ENCODE data around the gene MAP2K2.
A peak's percentile ranks its signal among the peaks of the same experiment; 100 is the strongest.
"Not testable (repeated sequence)": the region's sequence is repeated elsewhere in the genome, so short reads cannot be mapped to it uniquely, and the experiment has no call there.

MAP2K2 gene

GRCh38 chr19:4136680-4137088 lies 12.8 kb upstream of the MAP2K2 start:
- no peak for DNase-seq
- in situ Hi-C loops (cut with HindIII; ENCODE audit: low pct_ligation_motif_present, low pct_unique_long_range_greater_than_20kb, low sequenced_read_pairs) = no loop called here

GRCh38 chr19:4135386-4135785 lies 11.5 kb upstream of the MAP2K2 start:
- in situ Hi-C loops (cut with HindIII; ENCODE audit: low pct_ligation_motif_present, low pct_unique_long_range_greater_than_20kb, low sequenced_read_pairs); DNase-seq: not testable (repeated sequence)

GRCh38 chr19:4134351-4134750 lies 10.4 kb upstream of the MAP2K2 start:
- no peak for DNase-seq
- in situ Hi-C loops (cut with HindIII; ENCODE audit: low pct_ligation_motif_present, low pct_unique_long_range_greater_than_20kb, low sequenced_read_pairs) = no loop called here

- in situ Hi-C loops (cut with HindIII; ENCODE audit: low pct_ligation_motif_present, low pct_unique_long_range_greater_than_20kb, low sequenced_read_pairs) = no loop called here
- DNase-seq = peak; percentile 12
These were observed 7.0 kb upstream of the MAP2K2 start for GRCh38 chr19:4130744-4131438.

- DNase-seq; in situ Hi-C loops (cut with HindIII; ENCODE audit: low pct_ligation_motif_present, low pct_unique_long_range_greater_than_20kb, low sequenced_read_pairs): not testable (repeated sequence)
These were observed 5.1 kb upstream of the MAP2K2 start for GRCh38 chr19:4129050-4129449.

GRCh38 chr19:4127322-4127721 lies 3.4 kb upstream of the MAP2K2 start:
- in situ Hi-C loops (cut with HindIII; ENCODE audit: low pct_ligation_motif_present, low pct_unique_long_range_greater_than_20kb, low sequenced_read_pairs); DNase-seq: not testable (repeated sequence)

- in situ Hi-C loops (cut with HindIII; ENCODE audit: low pct_ligation_motif_present, low pct_unique_long_range_greater_than_20kb, low sequenced_read_pairs) = no loop called here
- no peak for DNase-seq
These were observed 716 bp upstream of the MAP2K2 start for GRCh38 chr19:4124638-4125037.

GRCh38 chr19:4122480-4122879 lies 1.4 kb downstream of the MAP2K2 start:
- no peak for DNase-seq
- in situ Hi-C loops (cut with HindIII; ENCODE audit: low pct_ligation_motif_present, low pct_unique_long_range_greater_than_20kb, low sequenced_read_pairs) = no loop called here

GRCh38 chr19:4121815-4122214 lies 2.1 kb downstream of the MAP2K2 start:
- DNase-seq = no peak
- in situ Hi-C loops (cut with HindIII; ENCODE audit: low pct_ligation_motif_present, low pct_unique_long_range_greater_than_20kb, low sequenced_read_pairs) = no loop called here

GRCh38 chr19:4121273-4121612 lies 2.7 kb downstream of the MAP2K2 start:
- no peak for DNase-seq
- in situ Hi-C loops (cut with HindIII; ENCODE audit: low pct_ligation_motif_present, low pct_unique_long_range_greater_than_20kb, low sequenced_read_pairs) = no loop called here

- DNase-seq = no peak
- in situ Hi-C loops (cut with HindIII; ENCODE audit: low pct_ligation_motif_present, low pct_unique_long_range_greater_than_20kb, low sequenced_read_pairs) = no loop called here
These were observed 3.2 kb downstream of the MAP2K2 start for GRCh38 chr19:4120559-4121272.

- in situ Hi-C loops (cut with HindIII; ENCODE audit: low pct_ligation_motif_present, low pct_unique_long_range_greater_than_20kb, low sequenced_read_pairs) = no loop called here
- no peak for DNase-seq
These were observed 4.2 kb downstream of the MAP2K2 start for GRCh38 chr19:4119763-4120162.

- no peak for DNase-seq
- in situ Hi-C loops (cut with HindIII; ENCODE audit: low pct_ligation_motif_present, low pct_unique_long_range_greater_than_20kb, low sequenced_read_pairs) = no loop called here
These were observed 8.0 kb downstream of the MAP2K2 start for GRCh38 chr19:4115818-4116385.

- DNase-seq = no peak
- in situ Hi-C loops (cut with HindIII; ENCODE audit: low pct_ligation_motif_present, low pct_unique_long_range_greater_than_20kb, low sequenced_read_pairs) = no loop called here
These were observed 8.7 kb downstream of the MAP2K2 start for GRCh38 chr19:4115050-4115817.

- in situ Hi-C loops (cut with HindIII; ENCODE audit: low pct_ligation_motif_present, low pct_unique_long_range_greater_than_20kb, low sequenced_read_pairs) = no loop called here
- DNase-seq = no peak
These were observed 9.7 kb downstream of the MAP2K2 start for GRCh38 chr19:4114181-4114580.

- in situ Hi-C loops (cut with HindIII; ENCODE audit: low pct_ligation_motif_present, low pct_unique_long_range_greater_than_20kb, low sequenced_read_pairs) = no loop called here
- DNase-seq = no peak
These were observed 10.4 kb downstream of the MAP2K2 start for GRCh38 chr19:4113398-4114088.

- DNase-seq = no peak
- in situ Hi-C loops (cut with HindIII; ENCODE audit: low pct_ligation_motif_present, low pct_unique_long_range_greater_than_20kb, low sequenced_read_pairs) = no loop called here
These were observed 11.6 kb downstream of the MAP2K2 start for GRCh38 chr19:4112367-4112766.

- DNase-seq = no peak
- in situ Hi-C loops (cut with HindIII; ENCODE audit: low pct_ligation_motif_present, low pct_unique_long_range_greater_than_20kb, low sequenced_read_pairs) = no loop called here
These were observed 14.3 kb downstream of the MAP2K2 start for GRCh38 chr19:4109626-4109945.

All from ACHN (cell line).